ENCODE measurements around the gene PRICKLE2. TPM values are rescaled to one million over a fixed set of nuclear protein-coding genes. Genes with fewer than 3 reads are reported as not detected.
A peak's percentile ranks its signal among the peaks of the same experiment; 100 is the strongest.
"Not testable (repeated sequence)": the region's sequence is repeated elsewhere in the genome, so short reads cannot be mapped to it uniquely, and the experiment has no call there.

PRICKLE2 gene
- total RNA-seq, 1 experiment from 2014 or later: under 0.01 TPM

DNA sequence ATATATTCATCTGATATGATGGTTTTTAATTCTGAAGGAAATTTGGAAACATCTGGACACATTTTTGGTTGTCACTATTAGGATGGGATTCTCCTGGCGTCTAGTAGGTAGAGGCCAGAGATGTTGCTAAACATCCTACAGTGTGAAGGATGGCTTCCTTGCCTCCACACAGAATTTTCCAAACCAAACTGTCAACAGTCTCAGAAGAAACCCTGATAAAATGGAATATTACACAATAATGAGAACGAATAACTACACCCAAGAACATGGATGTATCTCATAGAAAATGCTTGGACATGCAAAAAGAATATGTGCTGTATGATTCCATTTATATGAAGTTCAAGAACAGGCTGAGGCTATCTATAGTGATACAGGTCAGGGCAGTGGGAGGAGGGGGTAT, 122.1 kb downstream of the PRICKLE2 start:
- no peak for DNase-seq (ENCODE audit: low spot score)

DNA sequence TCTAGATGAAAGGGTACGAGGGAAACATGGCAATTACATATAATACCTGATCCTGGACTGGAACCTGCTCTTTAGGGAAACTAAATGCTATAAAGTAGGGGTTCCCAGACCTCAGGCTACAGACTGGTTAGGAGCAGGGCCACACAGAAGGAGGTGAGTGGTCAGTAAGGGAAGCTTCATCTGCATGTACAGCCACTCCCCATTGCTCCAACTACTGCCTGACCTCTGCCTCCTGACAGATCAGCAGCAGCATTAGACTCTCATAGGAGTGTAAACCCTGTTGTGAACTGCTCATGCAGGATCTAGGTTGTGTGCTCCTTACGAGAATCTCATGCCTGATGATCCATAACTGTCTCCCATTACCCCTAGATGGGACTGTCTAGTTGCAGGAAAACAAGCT, 123.1 kb downstream of the PRICKLE2 start:
- DNase-seq (ENCODE audit: low spot score): no peak

GRCh38 chr3:64099316-64099715, 126.0 kb downstream of the PRICKLE2 start:
- DNase-seq (ENCODE audit: low spot score): no peak

GRCh38 chr3:64098670-64099069, 126.6 kb downstream of the PRICKLE2 start:
- no peak for DNase-seq (ENCODE audit: low spot score)

DNA sequence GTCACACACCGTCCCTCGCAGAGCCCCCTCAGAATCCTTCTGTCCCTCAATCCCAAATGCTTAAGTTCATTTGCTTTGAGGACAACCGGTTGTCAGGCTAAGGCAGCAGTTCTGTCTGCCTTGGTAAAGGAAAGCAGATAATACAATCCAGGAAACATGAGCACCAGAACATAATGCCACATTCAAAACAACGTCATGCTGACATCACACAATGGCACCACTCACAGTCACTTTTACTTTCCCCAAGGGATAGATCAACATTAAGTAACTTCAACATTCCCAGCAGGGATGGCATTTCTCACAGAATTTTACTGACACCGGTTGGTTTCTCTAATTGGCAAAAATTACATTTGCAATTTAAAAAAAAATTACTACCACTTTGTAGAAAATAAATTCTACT, 127.3 kb downstream of the PRICKLE2 start:
- DNase-seq (ENCODE audit: low spot score): no peak

DNA sequence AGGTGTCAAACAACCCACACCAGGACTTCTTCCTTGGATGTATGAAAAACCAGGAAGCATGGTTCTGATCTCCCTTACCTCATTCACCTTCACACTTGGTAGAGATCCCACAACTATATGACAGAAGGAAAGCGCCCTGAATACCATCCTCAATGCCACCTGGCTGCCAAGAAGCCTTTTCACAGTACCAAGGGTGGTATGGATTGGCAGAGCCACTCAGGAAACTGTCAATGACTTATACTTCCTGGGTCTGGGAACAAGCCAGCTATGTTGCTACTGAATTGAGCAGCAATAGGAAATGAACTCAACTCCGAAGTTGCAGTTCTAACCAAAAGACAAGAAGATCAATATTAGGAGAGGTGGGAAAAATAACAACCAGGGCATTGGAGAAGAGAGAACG, 129.5 kb downstream of the PRICKLE2 start:
- no peak for DNase-seq (ENCODE audit: low spot score)

DNA sequence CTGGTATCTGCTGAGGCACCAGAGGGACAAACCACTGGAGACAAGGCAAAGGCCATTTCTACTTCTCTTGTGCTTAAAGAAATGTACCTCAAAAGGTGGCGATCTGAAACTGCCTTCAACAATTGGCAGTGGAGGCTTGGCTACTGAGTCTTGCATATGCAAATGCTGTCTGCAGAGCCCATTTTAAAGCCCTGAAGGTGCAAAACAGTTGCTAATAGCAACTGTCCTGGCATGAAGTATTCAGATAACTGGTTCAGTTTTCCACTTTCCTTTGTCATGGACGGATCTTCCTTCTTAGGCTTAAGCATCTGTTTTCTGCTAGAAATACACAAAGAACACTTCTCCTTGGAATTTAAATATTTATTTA, 130.6 kb downstream of the PRICKLE2 start:
- DNase-seq (ENCODE audit: low spot score): no peak

- DNase-seq (ENCODE audit: low spot score): peak; percentile 1
These were observed 131.2 kb downstream of the PRICKLE2 start for GRCh38 chr3:64093825-64094712.

GRCh38 chr3:64093211-64093610, 132.1 kb downstream of the PRICKLE2 start:
- DNase-seq (ENCODE audit: low spot score): no peak

GRCh38 chr3:64091501-64091900, 133.8 kb downstream of the PRICKLE2 start:
- no peak for DNase-seq (ENCODE audit: low spot score)

- not testable (repeated sequence) for DNase-seq (ENCODE audit: low spot score)
These were observed 135.9 kb downstream of the PRICKLE2 start for GRCh38 chr3:64089386-64089785.

GRCh38 chr3:64088408-64089205, 136.7 kb downstream of the PRICKLE2 start:
- no peak for DNase-seq (ENCODE audit: low spot score)

DNA sequence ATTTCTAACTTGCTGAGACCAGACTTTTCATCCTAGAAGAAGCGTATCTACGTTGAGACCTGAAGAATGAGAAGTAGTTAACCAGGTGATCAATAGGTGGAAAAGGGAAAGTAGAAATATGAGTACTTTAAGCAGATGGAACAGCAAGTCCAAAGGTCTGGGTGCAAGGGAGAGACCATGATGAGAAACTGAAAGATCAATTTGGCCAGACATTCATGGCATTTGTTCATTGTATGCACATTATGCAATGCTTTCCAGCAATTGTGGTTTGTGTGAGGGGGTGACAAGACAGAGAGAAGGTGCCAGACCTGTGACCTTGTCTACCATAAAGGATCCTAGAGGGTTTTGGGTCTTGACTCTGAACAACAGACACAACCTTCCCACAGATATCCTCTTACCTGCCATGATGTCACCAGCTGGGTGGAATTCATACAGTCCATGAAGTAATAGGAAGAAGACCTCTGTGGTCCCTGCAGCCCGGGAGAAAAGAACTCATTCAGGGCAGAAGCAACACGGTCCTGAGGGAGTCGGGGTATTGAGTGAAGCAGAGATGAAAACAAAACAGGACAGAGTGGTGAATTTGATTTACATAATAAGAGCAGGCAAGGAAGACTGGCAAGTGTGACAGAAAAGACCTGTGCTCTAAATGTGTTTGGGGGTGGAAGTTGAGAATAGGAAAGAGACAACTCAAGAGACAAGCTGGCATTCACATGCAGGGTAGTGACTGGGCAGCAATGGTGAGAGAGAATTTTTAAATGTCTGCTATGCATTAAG, 138.6 kb downstream of the PRICKLE2 start:
- DNase-seq (ENCODE audit: low spot score): no peak

DNA sequence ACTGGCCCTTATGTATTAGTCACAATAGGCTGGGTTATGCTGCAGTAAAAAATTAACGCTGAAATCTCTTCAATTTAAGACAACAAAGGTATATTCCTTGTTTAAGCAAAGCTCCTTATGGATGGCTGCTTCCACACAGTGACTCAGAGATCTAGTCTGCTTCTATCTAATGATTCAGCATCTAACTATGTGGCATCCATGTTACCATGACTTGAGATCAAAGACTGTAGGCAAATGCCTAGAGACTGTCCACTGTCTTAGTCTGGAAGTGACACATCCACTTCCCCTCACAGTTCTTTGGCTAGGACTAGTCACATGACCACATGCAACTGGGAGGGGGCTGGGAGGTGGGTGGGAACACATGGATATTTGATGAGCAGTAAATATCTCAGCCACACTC, 140.6 kb downstream of the PRICKLE2 start:
- DNase-seq (ENCODE audit: low spot score): no peak

DNA sequence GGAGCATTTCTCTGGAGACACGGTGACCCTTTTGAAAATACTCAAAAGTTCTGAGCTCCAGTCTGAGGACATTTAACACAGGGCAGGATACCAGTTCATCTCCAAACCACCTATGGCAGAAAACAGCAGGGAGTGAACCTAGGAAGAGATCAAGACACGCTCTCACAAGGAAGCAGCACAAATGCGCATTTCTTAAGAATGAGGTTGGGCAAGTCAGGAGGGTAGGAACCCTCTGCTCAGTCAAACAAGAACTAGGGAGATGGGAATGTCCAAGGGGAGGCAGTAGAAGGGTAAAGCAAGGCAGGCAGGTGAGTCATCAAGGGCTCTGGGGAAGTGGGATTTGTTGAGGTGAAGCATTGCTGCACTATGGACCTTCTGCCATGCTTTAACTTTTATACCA, 141.7 kb downstream of the PRICKLE2 start:
- DNase-seq (ENCODE audit: low spot score): no peak

- no peak for DNase-seq (ENCODE audit: low spot score)
These were observed 142.2 kb downstream of the PRICKLE2 start for GRCh38 chr3:64082961-64083541.

GRCh38 chr3:64082411-64082810, 142.9 kb downstream of the PRICKLE2 start:
- DNase-seq (ENCODE audit: low spot score): no peak

GRCh38 chr3:64081235-64081630, 144.0 kb downstream of the PRICKLE2 start:
- no peak for DNase-seq (ENCODE audit: low spot score)

DNA sequence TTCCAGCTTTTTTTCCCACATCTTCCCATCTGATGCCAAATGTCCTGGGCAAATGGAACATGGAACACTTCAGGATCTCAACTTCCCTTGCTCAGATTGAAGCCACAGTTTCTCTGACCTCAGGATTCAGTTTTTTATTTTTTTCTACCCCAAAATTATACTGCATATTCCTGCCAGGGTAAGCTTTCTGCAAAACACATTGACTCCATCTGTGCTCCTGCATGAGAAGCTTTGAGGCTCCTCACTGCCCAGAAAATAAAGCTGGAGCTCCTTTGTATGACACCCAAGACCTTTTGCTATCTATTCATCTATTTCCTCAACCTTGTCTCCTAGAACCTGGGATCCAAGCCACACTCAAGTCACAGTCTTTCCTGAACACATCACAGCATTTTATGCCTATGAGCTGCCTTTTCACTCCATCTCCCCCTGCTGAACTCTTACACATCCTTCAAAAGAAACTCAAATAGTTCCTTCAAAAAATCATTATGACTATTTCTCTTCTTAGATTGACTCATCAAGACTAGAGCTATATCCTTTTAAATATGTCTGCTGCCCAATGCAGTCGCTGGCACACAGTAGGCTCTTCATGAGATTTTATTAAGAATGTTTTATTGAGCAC, 144.5 kb downstream of the PRICKLE2 start:
- no peak for DNase-seq (ENCODE audit: low spot score)

- no peak for DNase-seq (ENCODE audit: low spot score)
These were observed 145.7 kb downstream of the PRICKLE2 start for GRCh38 chr3:64079369-64080150.
